Activated CD8-positive, alpha-beta memory T cell treated with anti-CD3 and anti-CD28 coated beads for 1 hour (primary cell): Measurements from ENCODE around the gene GNG14.
"Not testable (repeated sequence)": the region's sequence is repeated elsewhere in the genome, so short reads cannot be mapped to it uniquely, and the experiment has no call there.

ENCODE experiments used
- DNase-seq, 2 donors: peaks; one replicate each; pipeline ENCODE4 v3.0.0-alpha.2; 2020; ENCODE audit warnings: low read depth in 1 of 2; ENCODE audit errors: extremely low read depth in 1 of 2

GNG14 gene

DNA sequence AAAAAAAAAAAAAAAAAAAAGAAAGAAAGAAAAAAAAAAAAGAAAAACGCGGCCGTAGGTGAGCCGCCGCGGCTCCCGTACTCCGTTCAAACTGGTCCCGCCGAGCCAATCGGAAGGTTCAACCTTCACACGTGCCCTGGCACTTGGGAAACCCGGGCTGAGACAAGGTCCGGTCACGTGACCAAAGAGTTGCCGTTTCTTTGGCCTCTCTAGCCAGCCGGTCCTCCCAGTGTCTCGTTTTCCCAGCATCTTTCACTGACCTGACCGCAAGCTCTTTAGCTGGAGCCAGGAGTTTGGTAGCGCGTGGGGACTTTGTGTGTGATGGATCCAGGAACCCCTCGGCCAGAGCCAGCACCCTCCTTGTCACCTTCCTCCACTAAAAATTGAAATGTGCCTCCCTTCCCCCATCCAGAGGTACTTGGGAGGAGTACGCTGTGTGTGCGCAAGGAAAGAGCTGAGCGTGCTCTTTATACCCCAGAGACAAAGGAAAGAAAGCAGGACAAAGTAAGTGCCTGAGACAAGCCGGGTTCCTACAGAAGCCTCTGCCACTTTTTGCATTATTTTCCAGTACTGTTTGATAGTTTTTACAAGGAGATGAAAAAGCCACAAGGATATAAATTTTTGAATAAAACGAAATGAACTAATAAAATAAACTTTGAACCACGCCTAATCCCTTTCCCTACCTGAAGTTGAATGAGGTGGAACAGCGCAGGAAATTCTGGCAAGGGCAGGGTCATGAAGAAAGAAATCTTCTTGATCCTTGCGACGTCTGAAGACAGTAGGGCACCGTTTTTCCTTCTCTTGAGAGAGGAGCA, 35.0 kb downstream of the GNG14 start:
- DNase-seq: peak; percentile 86 to 89

DNA sequence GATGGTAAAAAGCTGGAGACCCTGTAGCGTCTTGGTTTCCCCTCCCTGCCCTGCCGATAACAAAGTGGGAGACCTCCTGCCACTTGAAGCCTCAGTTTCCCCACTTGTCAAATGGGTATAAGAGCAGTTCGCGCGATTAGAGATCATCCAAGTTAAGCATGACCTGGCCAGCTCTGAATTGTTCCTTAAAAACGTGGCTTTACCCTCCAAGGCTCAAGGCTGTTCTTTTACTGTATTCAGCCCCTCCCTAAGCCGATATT, 35.5 kb downstream of the GNG14 start:
- no peak for DNase-seq

DNA sequence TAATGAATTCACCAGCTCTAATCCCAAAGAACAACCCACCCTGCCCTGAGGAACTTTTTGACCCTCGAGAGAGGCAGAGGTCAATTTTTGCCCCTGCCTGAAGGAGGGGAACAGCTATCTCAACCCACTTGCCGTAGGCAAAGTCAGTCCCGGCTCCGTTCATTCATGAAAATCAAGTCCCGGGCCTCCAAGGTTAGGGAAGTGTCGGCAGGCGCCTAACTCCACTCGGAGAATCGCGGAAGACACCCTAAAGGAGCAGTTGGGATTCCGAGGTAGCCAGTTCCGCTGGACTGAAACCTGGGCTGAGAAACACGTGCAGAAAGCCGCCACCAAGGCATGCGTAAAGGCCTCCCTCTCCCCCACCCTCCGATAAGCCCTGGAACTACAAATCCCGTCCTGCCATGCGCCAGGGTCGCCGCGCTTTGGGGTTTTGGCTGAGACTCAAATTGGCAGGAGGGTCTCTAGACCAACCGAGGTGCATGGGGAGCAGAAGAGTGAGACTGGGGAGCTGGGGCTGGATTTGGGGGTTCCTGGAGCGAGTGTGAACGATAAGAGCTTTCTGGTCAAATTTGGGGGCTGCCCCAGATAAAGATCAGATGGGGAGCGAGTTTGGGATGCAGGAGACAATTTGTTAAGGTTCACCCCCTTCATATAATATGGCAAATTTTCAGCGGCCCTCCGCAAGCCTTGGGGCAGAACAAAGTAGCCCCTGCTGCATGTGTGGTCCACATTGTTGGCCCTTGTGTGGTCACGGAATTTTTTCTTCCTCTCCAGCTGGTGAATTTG, 36.0 kb downstream of the GNG14 start, which contains the start of gene TNPO2:
TSS of gene TNPO2 (minus strand) at position 292 of the 786 bp plus-strand sequence. CDS start 2,955 bp downstream, outside the sequence.
- DNase-seq: peak in 1 of 2 donors; percentile 41

DNA sequence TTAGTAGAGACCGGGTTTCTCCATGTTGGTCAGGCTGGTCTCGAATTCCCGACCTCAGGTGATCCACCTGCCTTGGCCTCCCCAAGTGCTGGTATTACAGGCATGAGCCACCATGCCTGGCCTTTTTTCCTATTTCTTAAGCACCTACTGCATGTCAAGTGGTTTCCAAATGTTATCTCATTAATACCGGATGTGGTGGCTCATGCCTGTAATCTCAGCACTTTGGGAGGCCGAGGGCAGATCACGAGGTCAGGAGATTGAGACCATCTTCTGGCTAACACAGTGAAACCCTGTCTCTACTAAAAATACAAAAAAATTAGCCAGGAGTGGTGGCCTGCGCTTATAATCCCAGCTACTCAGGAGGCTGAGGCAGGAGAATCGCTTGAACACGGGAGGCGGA, 37.8 kb downstream of the GNG14 start:
- not testable (repeated sequence) for DNase-seq

DNA sequence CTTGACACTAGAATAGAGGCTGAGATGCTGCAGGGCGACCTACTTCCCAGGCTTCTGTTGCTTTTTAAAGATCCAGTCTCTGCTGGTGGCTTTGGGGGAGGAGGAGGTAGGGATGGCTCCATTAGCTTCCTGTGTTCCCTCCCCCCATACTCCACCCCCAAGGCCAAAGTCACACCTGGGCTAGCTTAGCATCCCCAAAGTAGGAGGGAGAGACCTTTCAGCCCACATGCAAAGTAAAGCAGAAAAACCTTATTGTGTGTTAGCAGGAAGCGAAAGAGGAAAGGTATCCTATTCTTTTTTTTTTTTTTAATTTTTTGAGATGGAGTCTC, 39.2 kb downstream of the GNG14 start:
- DNase-seq: no peak

DNA sequence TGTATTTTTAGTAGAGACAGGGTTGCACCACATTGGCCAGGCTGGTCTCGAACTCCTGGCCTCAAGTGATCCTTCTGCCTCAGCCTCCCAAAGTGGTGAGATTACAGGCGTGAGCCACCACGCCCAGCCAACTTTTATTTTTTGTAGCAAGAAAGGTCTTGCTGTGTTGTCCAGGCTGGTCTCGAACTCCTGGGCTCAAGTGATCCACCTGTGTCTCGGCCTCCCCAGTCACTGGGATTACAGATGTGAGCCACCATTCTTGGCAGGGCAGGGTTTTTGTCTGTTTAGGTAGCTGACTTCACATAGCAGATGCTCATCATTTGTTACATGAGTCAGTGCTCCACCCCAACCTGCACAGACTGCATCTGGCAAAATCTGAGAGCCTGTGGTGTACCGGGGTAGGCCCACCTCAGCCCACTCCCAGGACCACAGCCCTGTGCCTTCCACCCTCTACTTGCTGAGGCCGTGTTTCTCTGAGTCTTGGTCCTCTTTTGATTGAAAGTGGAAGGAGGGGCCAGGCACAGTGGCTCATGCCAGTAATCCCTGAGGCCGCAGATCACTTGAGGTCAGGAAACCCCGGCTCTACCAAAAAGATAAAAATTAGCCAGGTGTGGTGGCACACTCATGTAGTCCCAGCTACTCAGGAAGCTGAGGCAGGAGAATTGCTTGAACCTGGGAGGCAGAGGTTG, 40.1 kb downstream of the GNG14 start:
- no peak for DNase-seq

DNA sequence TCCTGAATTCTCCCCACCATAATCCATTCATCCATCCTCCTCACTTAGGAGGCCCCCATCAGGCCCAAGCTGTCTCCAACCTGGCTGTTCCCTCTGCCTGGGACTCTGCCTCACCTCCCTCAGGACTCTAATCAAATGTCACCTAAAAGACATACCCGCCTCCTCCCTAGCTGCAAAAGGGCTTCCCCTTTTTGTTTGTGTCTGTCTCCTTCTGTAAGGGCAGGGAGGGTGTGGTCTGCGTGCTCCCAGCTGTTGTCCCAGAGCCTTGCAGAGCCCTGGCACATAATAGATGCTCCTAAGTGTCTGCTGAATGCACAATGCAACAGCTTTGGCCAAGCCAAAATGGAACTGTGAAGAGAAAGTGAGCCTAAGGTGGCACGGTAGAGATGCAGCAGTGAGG, 42.3 kb downstream of the GNG14 start:
- no peak for DNase-seq

DNA sequence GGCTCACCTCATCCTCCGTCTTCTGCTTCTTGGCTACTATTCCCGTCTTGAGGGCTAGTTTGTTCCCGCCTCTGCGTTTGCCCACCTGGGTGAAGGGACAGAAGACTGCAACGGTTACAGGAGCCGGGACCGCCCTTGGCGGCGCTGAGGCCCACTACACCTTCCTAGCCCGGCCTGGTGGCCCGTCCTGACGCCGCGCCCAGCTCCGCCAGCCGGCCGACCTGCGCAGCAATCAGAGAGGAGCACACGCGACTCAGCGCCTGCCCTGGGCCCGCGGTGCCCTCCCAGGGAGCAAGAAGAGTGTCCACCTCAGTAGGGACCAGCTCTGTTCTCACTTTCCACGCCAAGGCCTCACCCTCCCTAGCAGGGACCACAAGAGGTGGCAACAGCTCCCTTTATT, 43.5 kb downstream of the GNG14 start:
- no peak for DNase-seq

DNA sequence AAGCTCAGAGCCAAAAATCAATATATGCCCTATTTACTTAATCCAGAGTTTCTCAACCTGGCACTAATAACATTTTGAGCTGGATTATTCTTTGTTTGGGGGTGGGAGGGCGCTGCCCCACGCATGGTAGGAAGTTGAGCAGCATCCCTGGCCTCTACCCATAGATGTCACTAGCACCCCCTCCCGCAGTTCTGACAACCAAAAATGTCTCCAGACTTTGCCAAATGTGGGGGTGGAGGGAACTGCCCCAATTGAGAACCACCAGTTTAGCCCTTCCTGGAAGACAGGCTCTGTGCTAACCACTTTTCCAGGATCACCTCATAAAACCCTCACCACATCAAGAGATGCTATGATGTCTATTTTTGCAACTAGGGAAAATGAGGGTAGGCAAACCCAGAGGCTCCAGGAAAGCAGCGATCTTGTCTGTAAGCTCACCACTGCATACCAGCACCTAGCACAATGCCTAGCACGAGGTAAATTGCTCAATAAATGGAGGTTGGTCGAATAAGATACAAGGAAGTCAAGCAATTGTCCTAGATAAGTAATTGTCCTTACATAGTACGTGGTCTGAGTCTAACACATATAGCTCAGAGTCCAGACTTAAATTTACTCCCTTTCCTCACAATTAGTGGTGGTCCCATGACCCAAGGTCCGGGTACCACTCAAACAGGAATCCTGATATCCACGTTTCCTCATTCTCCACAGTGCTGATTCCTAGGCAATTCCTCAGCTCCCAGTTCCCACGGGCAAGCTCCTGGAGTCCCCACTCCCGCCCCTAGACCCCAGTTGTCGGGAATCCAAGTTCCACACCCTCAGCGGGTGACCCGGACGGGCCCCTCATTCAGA, 45.8 kb downstream of the GNG14 start:
- DNase-seq: no peak

DNA sequence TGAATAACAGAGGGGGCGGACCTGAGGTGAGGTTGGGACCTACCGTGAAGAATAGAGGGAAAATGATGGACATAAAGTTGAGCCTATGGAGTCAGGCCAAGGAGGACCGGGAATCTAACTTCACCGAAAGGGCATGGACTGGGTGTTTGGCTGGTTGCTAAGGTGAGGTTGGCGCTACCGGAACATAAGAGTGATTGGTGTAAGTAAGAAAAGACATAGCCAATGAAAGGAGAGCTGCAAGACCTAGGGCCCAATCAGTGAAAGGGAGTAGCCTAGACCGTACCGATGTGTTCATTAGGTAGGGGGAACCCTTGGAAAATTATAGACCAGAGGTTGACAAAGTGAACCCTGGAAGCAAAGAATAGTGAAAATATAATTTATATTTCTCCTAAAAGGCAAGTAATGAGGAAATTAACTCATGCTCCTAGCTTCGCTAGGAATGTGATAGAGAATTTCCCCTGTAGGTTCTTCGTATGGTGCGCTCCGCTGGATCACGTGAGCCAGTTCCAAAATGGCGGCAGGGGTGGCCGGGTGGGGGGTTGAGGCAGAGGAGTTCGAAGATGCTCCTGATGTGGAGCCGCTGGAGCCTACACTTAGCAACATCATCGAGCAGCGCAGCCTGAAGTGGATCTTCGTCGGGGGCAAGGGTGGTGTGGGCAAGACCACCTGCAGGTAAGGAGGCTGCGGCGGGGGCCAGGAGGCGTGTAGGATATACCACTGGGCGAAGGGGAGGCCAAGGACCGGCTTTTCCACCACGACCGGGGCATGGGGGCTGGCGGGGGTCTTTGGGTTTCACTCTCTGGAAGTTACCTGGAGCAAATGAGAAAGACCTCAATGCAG, 49.4 kb downstream of the GNG14 start, which contains the start of gene GET3:
TSS of gene GET3 (plus strand) at position 503 of the 840 bp plus-strand sequence. CDS start at position 512, 9 bp downstream.
- DNase-seq: peak in 1 of 2 donors; percentile 66

DNA sequence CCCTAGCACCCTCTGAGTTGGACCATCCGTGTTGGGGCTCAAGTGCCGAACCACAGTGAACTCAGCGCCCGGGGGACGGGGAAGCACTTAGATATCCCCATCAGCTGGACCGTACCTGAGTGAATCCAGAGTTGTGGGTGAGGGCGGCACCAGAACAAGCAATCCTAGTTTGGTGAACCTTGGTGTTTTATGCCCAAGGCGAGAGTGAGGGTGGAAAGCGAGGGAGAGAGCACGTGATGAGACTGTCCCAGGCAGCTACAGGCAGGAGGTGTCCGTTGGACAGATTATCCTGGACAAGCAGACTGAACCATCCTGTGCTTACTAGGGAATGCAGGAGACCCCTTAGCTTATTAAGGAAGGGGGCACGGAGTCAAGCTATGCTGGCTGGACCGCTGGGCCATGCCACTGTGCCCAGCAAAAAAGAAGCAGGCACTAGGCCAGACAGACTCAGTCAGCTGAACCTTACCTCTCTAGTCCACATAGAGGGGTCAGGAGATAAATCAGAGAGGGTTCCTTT, 50.1 kb downstream of the GNG14 start:
- no peak for DNase-seq
